GM23338 (cell line): ENCODE measurements around the gene RELCH. TPM values are rescaled to one million over a fixed set of nuclear protein-coding genes. Genes with fewer than 3 reads are reported as not detected.

Experiments
- ATAC-seq: fragments of 200-7000 bp; cut with Tn5 transposase; 3 replicates; pipeline ENCODE4 v1.9.1; 2020
- DNase-seq: peaks from one replicate; pipeline ENCODE4 v3.0.0-alpha.2; 2015; ENCODE audit warnings: low spot score
- H2AFZ ChIP-seq: fragments of 200-600 bp; sonication (generic); 2 replicates; pipeline ENCODE4 v1.8.0; 2016; ENCODE audit warnings: antibody characterized with exemption, mild to moderate bottlenecking, moderate library complexity
- H3F3A ChIP-seq: fragments of 200-600 bp; sonication (generic); replicated peaks from 2 replicates; pipeline ENCODE4 v1.8.0; 2017; ENCODE audit warnings: antibody characterized with exemption, mixed run types, low read depth
- H3K27ac ChIP-seq: fragments of 200-600 bp; sonication (generic); 2 replicates; pipeline ENCODE4 v1.6.1; 2016; ENCODE audit warnings: low read depth
- H3K27me3 ChIP-seq: fragments of 200-600 bp; sonication (generic); 2 replicates; pipeline ENCODE4 v1.8.0; 2016; ENCODE audit warnings: mild to moderate bottlenecking, mixed run types, moderate library complexity; ENCODE audit not compliant: insufficient read depth
- H3K36me3 ChIP-seq: fragments of 200-600 bp; sonication (generic); 2 replicates; pipeline ENCODE4 v1.8.0; 2016; ENCODE audit warnings: mild to moderate bottlenecking; ENCODE audit not compliant: insufficient read depth
- H3K4me1 ChIP-seq: fragments of 200-600 bp; sonication (generic); 2 replicates; pipeline ENCODE4 v1.8.0; 2016; ENCODE audit warnings: mild to moderate bottlenecking, moderate library complexity; ENCODE audit not compliant: insufficient read depth
- H3K4me2 ChIP-seq: fragments of 200-600 bp; sonication (generic); 2 replicates; pipeline ENCODE4 v1.7.1; 2017; ENCODE audit warnings: mixed run types
- H3K4me3 ChIP-seq: fragments of 200-600 bp; sonication (generic); 2 replicates; pipeline ENCODE4 v1.6.1; 2016; ENCODE audit warnings: mixed run types
- H3K79me2 ChIP-seq: fragments of 200-600 bp; sonication (generic); replicated peaks from 2 replicates; pipeline ENCODE4 v1.8.0; 2017; ENCODE audit warnings: mild to moderate bottlenecking; ENCODE audit not compliant: insufficient read depth
- H3K9me2 ChIP-seq: fragments of 200-600 bp; sonication (generic); 2 replicates; pipeline ENCODE4 v1.8.0; 2017; ENCODE audit not compliant: insufficient read depth
- H4K20me1 ChIP-seq: fragments of 200-600 bp; sonication (generic); replicated peaks from 2 replicates; pipeline ENCODE4 v1.8.0; 2017; ENCODE audit warnings: mild to moderate bottlenecking; ENCODE audit not compliant: insufficient read depth
- H3K27ac Mint-ChIP-seq: 2 replicates; pipeline ENCODE4 v1.8.0; 2020; ENCODE audit warnings: inconsistent platforms, mild to moderate bottlenecking, moderate library complexity, mixed read lengths
- H3K27me3 Mint-ChIP-seq: 3 replicates; pipeline ENCODE4 v1.8.0; 2022; ENCODE audit warnings: low read depth, mild to moderate bottlenecking, moderate library complexity, mixed read lengths, inconsistent platforms; ENCODE audit not compliant: insufficient read depth, poor library complexity
- H3K36me3 Mint-ChIP-seq: 3 replicates; pipeline ENCODE4 v1.8.0; 2021; ENCODE audit warnings: low read depth, mild to moderate bottlenecking, inconsistent platforms, moderate library complexity, mixed read lengths
- H3K4me1 Mint-ChIP-seq: 3 replicates; pipeline ENCODE4 v1.8.0; 2020; ENCODE audit warnings: mild to moderate bottlenecking, inconsistent platforms, mixed read lengths
- H3K4me3 Mint-ChIP-seq: 3 replicates; pipeline ENCODE4 v1.8.0; 2021; ENCODE audit warnings: moderate library complexity, mild to moderate bottlenecking, inconsistent platforms, mixed read lengths
- H3K9me3 Mint-ChIP-seq: 3 replicates; pipeline ENCODE4 v1.8.0; 2020; ENCODE audit warnings: moderate library complexity, mild to moderate bottlenecking, inconsistent platforms, mixed read lengths
- CREB1 ChIP-seq: fragments of 250-450 bp; sonication (Bioruptor Pico); IDR thresholded peaks from 2 replicates; pipeline ENCODE4 v1.5.0; 2020; ENCODE audit warnings: low read depth, mild to moderate bottlenecking, moderate library complexity
- EZH2 ChIP-seq: fragments of 200-600 bp; sonication (generic); IDR thresholded peaks from one replicate; pipeline ENCODE4 v1.8.0; 2017; ENCODE audit warnings: antibody characterized with exemption, mild to moderate bottlenecking, low read depth; ENCODE audit not compliant: unreplicated experiment
- EZH2phosphoT487 ChIP-seq: fragments of 200-600 bp; sonication (generic); IDR thresholded peaks from one replicate; pipeline ENCODE4 v1.8.1; 2018; ENCODE audit warnings: antibody characterized with exemption; ENCODE audit not compliant: unreplicated experiment
- JUNB ChIP-seq: IDR thresholded peaks from one replicate; pipeline ENCODE4 v1.6.1; 2016; ENCODE audit warnings: antibody characterized with exemption; ENCODE audit not compliant: unreplicated experiment
- NANOG ChIP-seq: IDR thresholded peaks from 2 replicates; pipeline ENCODE4 v1.6.1; 2016; ENCODE audit warnings: antibody characterized with exemption, borderline replicate concordance
- POLR2AphosphoS5 ChIP-seq: IDR thresholded peaks from 2 replicates; pipeline ENCODE4 v1.6.1; 2016; ENCODE audit warnings: antibody characterized with exemption, low read depth
- STAT1 ChIP-seq: IDR thresholded peaks from one replicate; pipeline ENCODE4 v1.6.1; 2016; ENCODE audit warnings: antibody characterized with exemption; ENCODE audit not compliant: unreplicated experiment
- ZNF114 ChIP-seq: fragments of 250-450 bp; sonication (Bioruptor Pico); IDR thresholded peaks from 2 replicates; pipeline ENCODE4 v1.5.0; 2020; ENCODE audit warnings: mild to moderate bottlenecking, moderate library complexity
- ZNF331 ChIP-seq: fragments of 250-450 bp; sonication (Bioruptor Pico); IDR thresholded peaks from 2 replicates; pipeline ENCODE4 v1.5.0; 2020; ENCODE audit warnings: low read depth, mild to moderate bottlenecking, moderate library complexity
- polyA plus RNA-seq: library from polyadenylated mRNA; unstranded; fragments of >200 nt; fragmentation: Nextera tagmentation; extraction: Ambion mirVana; gene quantifications from 2 replicates; pipeline ENCODE4 v1.2.1, GENCODE V29; 2016
- total RNA-seq: library from RNA; depleted of rRNA; stranded (reverse); fragments of >200 nt; shearing (Covaris generic); gene quantifications from 2 replicates; pipeline ENCODE4 v1.2.3, GENCODE V29; 2014
- TF ChIP-seq, protein P1 (sequence below): fragments of 250-450 bp; sonication (Bioruptor Pico); IDR thresholded peaks from 2 replicates; pipeline ENCODE4 v1.5.0; 2020; ENCODE audit warnings: mild to moderate bottlenecking, moderate library complexity
- TF ChIP-seq, protein P2 (sequence below), 2 experiments: fragments of 200-600 bp in 1 of 2; sonication (generic) in 1 of 2; conservative IDR thresholded peaks; 2 replicates each; pipeline versions ENCODE4 v1.5.1 to v1.6.1; 2016 to 2017; ENCODE audit warnings: antibody characterized with exemption in 2 of 2, low read depth in 2 of 2, mild to moderate bottlenecking in 2 of 2, moderate library complexity in 1 of 2
- TF ChIP-seq, protein P3 (sequence below): IDR thresholded peaks from 2 replicates; pipeline ENCODE4 v1.6.1; 2016; ENCODE audit warnings: antibody characterized with exemption

RELCH gene
- total and polyA plus RNA-seq, 2 experiments from 2014 or later: 8.8 to 56.4 TPM

DNA sequence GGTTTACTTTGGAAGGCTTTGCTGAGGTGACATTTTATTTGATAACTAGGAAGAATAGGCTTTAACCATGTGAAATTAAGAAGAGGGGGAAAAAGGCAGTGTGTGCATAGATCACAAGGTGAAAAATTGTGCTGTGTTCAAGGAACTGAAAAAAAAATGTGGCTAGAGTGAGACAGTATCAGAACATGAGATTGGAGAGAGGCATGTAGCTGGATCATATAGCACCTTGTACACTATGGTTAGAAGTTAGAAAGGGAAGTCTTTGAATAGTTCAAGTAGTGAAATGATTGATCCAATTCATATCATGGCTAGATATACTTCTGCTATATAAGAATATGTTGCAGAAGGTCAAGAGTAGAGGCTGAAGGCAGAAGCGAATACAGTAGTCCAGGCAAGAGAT lies 125.8 kb downstream of the RELCH start:
- Mint-ChIP-seq H3K36me3 (peaks cover 15% of the 10 kb centered on the region), H3K4me3 (no peak overlapping the region), H3K4me1 (peaks cover 3% of the 10 kb centered on the region; the same call in 1 of the 3 replicates), H3K27ac (no peak overlapping the region), H3K9me3 (peaks cover 3% of the 10 kb centered on the region; the same call in 1 of the 3 replicates), H3K27me3 (peaks cover 4% of the 10 kb centered on the region)
- H3F3A ChIP-seq: no peaks in the 10 kb centered on the region
- no peak overlapping the region for H3K27ac ChIP-seq
- no peak for DNase-seq
- H3K9me2 ChIP-seq: no peaks in the 10 kb centered on the region
- H4K20me1 ChIP-seq: no peaks in the 10 kb centered on the region
- no peaks in the 10 kb centered on the region for H3K27me3 ChIP-seq
- no peaks in the 10 kb centered on the region for H3K36me3 ChIP-seq
- no peak overlapping the region for H3K4me2 ChIP-seq
- H3K4me3 ChIP-seq: no peak overlapping the region
- no peaks in the 10 kb centered on the region for H3K79me2 ChIP-seq
- no peaks in the 10 kb centered on the region; the same call in 1 of the 2 replicates for H3K4me1 ChIP-seq
- TF ChIP-seq STAT1: no peak
- ATAC-seq: no peak
- H2AFZ ChIP-seq: no peak overlapping the region

DNA sequence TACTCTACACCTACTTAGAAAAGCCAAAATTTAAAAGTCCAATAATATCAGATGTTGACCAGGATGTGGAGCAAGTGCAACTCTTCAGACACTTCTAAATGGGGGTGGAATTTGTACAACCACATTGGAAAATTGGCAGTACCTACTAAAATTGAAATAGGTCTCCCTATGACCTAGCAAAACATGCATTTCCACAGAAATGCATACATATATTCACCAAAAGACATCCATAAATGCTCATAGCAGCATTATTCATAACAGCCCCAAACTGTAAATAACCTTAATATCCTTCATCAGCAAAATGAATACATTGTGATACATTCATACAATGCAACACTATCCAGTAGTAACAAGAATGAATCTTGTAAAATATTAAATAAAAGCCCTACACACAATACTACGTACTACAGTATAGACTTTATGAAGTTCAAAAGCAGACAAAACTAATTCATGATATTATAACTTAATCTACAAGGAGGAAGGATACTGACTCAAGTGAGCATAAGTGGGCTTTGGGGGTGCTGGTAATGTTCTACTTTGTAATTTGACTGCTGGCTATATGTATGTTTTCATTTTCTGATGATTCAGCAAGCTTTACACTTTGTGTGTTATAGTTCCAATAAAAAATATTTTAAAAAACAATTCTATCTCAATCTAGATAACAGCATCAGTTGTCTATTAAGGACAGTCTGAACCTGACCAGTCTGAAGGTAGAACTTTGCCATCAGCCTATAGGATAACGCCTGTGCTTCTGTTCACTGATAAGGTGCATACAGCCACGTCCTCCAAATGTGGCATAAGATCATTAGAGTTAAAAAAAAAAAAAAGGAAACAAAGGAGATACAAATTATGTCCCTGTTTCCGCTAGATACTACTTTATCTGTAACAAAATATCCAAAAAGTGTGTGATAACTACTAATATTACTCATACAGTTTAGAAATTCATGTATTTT lies 131.4 kb downstream of the RELCH start:
- H3K79me2 ChIP-seq: no peaks in the 10 kb centered on the region
- H3K27me3 ChIP-seq: no peaks in the 10 kb centered on the region
- no peaks in the 10 kb centered on the region for H3K36me3 ChIP-seq
- Mint-ChIP-seq H3K27ac (no peak overlapping the region), H3K36me3 (no peaks in the 10 kb centered on the region), H3K4me1 (peaks cover 23% of the 10 kb centered on the region), H3K4me3 (no peak overlapping the region), H3K27me3 (peaks cover 7% of the 10 kb centered on the region), H3K9me3 (no peaks in the 10 kb centered on the region)
- DNase-seq (no peak), ATAC-seq (no peak)
- H4K20me1 ChIP-seq: no peaks in the 10 kb centered on the region
- H3K4me2 ChIP-seq: no peak overlapping the region
- no peaks in the 10 kb centered on the region for H3K9me2 ChIP-seq
- no peak overlapping the region for H2AFZ ChIP-seq
- no peak overlapping the region for H3K27ac ChIP-seq
- H3K4me3 ChIP-seq: no peak overlapping the region
- no peaks in the 10 kb centered on the region for H3K4me1 ChIP-seq
- no peaks in the 10 kb centered on the region for H3F3A ChIP-seq
- TF ChIP-seq, protein P1, sequence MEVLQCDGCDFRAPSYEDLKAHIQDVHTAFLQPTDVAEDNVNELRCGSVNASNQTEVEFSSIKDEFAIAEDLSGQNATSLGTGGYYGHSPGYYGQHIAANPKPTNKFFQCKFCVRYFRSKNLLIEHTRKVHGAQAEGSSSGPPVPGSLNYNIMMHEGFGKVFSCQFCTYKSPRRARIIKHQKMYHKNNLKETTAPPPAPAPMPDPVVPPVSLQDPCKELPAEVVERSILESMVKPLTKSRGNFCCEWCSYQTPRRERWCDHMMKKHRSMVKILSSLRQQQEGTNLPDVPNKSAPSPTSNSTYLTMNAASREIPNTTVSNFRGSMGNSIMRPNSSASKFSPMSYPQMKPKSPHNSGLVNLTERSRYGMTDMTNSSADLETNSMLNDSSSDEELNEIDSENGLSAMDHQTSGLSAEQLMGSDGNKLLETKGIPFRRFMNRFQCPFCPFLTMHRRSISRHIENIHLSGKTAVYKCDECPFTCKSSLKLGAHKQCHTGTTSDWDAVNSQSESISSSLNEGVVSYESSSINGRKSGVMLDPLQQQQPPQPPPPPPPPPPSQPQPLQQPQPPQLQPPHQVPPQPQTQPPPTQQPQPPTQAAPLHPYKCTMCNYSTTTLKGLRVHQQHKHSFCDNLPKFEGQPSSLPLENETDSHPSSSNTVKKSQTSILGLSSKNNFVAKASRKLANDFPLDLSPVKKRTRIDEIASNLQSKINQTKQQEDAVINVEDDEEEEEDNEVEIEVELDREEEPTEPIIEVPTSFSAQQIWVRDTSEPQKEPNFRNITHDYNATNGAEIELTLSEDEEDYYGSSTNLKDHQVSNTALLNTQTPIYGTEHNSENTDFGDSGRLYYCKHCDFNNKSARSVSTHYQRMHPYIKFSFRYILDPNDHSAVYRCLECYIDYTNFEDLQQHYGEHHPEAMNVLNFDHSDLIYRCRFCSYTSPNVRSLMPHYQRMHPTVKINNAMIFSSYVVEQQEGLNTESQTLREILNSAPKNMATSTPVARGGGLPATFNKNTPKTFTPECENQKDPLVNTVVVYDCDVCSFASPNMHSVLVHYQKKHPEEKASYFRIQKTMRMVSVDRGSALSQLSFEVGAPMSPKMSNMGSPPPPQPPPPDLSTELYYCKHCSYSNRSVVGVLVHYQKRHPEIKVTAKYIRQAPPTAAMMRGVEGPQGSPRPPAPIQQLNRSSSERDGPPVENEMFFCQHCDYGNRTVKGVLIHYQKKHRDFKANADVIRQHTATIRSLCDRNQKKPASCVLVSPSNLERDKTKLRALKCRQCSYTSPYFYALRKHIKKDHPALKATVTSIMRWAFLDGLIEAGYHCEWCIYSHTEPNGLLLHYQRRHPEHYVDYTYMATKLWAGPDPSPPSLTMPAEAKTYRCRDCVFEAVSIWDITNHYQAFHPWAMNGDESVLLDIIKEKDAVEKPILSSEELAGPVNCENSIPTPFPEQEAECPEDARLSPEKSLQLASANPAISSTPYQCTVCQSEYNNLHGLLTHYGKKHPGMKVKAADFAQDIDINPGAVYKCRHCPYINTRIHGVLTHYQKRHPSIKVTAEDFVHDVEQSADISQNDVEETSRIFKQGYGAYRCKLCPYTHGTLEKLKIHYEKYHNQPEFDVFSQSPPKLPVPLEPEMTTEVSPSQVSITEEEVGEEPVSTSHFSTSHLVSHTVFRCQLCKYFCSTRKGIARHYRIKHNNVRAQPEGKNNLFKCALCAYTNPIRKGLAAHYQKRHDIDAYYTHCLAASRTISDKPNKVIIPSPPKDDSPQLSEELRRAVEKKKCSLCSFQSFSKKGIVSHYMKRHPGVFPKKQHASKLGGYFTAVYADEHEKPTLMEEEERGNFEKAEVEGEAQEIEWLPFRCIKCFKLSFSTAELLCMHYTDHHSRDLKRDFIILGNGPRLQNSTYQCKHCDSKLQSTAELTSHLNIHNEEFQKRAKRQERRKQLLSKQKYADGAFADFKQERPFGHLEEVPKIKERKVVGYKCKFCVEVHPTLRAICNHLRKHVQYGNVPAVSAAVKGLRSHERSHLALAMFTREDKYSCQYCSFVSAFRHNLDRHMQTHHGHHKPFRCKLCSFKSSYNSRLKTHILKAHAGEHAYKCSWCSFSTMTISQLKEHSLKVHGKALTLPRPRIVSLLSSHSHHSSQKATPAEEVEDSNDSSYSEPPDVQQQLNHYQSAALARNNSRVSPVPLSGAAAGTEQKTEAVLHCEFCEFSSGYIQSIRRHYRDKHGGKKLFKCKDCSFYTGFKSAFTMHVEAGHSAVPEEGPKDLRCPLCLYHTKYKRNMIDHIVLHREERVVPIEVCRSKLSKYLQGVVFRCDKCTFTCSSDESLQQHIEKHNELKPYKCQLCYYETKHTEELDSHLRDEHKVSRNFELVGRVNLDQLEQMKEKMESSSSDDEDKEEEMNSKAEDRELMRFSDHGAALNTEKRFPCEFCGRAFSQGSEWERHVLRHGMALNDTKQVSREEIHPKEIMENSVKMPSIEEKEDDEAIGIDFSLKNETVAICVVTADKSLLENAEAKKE (CRISPR knock-in tag): no peak
- TF ChIP-seq EZH2: no peak
- TF ChIP-seq CREB1 (CRISPR knock-in tag): no peak
- no peak for TF ChIP-seq NANOG
- no peak for TF ChIP-seq POLR2AphosphoS5
- TF ChIP-seq EZH2phosphoT487: no peak
- no peak for TF ChIP-seq ZNF331 (CRISPR knock-in tag)
- TF ChIP-seq, protein P2, sequence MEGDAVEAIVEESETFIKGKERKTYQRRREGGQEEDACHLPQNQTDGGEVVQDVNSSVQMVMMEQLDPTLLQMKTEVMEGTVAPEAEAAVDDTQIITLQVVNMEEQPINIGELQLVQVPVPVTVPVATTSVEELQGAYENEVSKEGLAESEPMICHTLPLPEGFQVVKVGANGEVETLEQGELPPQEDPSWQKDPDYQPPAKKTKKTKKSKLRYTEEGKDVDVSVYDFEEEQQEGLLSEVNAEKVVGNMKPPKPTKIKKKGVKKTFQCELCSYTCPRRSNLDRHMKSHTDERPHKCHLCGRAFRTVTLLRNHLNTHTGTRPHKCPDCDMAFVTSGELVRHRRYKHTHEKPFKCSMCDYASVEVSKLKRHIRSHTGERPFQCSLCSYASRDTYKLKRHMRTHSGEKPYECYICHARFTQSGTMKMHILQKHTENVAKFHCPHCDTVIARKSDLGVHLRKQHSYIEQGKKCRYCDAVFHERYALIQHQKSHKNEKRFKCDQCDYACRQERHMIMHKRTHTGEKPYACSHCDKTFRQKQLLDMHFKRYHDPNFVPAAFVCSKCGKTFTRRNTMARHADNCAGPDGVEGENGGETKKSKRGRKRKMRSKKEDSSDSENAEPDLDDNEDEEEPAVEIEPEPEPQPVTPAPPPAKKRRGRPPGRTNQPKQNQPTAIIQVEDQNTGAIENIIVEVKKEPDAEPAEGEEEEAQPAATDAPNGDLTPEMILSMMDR (conservative IDR thresholded peaks at IDR 0.05; ENCODE audit: low read depth in 2 of 2): no peak
- TF ChIP-seq ZNF114 (CRISPR knock-in tag): no peak
- TF ChIP-seq, protein P3, sequence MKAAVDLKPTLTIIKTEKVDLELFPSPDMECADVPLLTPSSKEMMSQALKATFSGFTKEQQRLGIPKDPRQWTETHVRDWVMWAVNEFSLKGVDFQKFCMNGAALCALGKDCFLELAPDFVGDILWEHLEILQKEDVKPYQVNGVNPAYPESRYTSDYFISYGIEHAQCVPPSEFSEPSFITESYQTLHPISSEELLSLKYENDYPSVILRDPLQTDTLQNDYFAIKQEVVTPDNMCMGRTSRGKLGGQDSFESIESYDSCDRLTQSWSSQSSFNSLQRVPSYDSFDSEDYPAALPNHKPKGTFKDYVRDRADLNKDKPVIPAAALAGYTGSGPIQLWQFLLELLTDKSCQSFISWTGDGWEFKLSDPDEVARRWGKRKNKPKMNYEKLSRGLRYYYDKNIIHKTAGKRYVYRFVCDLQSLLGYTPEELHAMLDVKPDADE: no peak
- TF ChIP-seq JUNB: no peak
- TF ChIP-seq STAT1: no peak
